Activated T-cell treated with anti-CD3 and anti-CD28 coated beads for 1 hour (primary cell): Measurements from ENCODE around the gene MCC.

Experiments used
- DNase-seq: peaks from one replicate; pipeline ENCODE4 v3.0.0-alpha.2; 2020; ENCODE audit warnings: low read depth

Gene MCC

DNA sequence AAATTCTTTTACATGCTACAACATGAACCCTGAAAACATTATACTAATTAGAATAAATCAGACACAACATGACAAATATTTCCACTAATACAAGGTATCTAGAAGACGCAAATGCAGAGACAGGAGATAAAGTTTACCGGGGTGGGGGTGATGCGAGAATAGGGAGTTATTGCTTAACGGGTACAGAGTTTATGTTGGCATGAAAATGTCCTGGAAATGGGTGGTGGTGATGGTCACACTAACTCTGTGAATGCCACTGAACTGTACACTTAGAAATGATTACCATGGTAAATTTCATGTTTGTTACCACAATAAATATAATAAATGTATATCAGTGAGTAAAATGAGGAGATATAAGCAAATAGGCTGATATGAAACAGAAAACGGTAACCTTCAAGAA is 378.9 kb downstream of the MCC start:
- DNase-seq = no peak

DNA sequence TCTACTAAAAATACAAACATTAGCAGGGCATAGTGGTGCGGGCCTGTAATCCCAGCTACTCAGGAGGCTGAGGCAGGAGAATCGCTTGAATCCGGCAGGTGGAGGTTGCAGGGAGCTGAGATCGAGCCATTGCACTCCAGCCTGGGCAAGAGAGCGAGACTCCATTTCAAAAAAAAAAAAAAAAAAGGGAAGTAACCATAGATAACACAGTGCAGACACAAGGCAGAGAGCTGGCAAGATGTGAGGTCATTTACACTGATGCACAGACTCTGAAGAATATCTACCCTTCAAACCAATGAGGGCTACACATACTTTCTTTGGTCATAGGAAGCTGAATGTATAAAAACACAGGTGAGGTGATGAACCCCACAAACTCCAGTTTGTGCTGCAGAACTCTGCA is 379.8 kb downstream of the MCC start:
- no peak for DNase-seq

DNA sequence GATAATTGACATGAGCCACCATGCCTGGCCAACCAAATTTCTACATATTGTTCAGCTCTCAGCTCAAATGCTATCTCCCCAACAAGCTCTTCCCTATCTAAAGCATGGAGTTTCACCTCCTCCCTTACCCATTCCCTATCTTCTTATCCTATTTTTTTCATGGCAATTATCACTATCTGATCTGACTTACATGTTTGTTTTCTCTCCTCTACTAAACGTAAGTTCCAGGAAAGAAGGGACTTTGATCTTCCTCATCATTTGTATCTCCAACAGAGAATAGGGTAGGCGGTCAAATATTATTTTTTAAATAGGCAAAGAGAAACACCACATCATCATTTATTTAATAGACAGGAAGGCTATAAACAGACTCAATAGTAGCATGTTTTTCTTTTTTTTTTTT is 381.4 kb downstream of the MCC start:
- no peak for DNase-seq

DNA sequence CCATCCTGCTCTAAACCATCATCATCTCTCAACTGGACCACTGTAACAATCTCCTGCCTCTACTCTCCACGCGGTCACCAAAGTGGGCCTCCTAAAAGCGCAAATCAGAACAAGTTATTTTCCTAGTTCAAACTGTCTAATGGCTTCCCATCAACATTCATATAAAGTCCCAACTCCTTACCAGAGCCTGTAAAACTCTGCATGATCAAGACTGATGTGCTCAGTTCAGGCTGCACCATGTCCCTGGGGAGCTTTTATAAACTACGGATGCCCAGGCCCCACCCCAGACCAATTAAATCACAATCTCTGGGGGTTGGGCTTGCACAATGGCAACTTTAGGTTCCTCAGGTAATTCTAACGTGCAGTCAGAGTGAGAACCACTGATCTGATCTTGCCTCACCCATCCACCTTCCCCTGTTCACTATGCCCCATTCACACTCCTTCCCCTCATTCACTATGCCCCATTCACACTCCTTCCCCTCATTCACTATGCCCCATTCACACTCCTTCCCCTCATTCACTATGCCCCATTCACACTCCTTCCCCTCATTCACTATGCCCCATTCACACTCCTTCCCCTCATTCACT is 382.5 kb downstream of the MCC start:
- DNase-seq = no peak

DNA sequence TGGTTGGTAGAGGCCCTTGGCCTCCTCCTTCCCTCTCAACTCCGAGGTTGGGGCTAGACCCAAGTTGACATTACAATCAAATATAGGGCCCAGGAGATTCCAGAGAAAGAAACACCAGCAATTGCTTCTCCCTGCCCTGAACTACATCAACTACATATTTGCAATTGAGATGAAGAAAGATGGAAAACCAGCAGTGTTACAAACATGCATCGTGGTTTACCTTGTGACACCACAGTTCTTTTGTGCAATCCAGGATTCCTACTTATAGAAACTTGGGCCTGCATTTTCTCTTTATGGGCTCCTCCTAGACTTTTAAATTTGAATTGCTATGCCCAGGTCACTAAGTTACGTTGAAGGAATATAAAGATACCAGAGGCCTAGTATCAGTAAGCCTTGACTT is 384.9 kb downstream of the MCC start:
- DNase-seq = no peak

DNA sequence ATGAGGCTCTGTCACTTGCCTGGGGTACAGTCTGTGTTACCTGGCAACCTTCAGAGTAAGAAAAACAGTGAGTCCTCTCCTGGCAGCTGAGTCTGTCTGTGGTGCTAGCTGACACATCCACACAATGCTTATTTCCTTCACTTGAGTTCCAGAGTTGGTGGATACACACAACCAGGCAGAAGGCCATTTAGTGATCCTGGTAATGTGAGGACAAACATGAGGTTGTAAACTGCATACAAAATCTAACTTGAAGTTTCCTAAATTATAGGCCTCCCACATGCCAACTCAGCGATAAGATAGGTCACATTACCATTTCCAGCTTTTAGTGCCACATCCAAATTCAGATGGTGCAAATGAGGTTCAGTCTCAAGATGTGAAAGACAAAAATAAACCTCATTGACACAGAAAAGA is 386.1 kb downstream of the MCC start:
- DNase-seq = no peak

DNA sequence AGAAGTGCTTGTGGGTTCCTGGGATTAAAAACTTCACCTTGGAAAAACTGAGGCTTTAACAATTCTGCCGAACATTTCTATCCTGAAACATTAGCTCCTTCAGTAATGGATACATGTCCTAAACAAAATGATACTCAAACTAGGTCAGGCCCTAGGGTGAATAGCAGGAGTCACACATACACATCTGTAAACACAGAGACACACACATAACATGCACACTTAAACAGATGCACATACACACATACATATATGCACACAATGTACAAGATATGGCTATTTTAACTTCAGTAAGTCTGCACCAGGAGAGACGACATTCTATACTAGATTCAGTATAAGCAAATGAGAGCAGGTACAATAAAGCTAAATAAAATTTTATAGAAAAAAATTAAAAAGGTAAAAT is 387.3 kb downstream of the MCC start:
- no peak for DNase-seq

DNA sequence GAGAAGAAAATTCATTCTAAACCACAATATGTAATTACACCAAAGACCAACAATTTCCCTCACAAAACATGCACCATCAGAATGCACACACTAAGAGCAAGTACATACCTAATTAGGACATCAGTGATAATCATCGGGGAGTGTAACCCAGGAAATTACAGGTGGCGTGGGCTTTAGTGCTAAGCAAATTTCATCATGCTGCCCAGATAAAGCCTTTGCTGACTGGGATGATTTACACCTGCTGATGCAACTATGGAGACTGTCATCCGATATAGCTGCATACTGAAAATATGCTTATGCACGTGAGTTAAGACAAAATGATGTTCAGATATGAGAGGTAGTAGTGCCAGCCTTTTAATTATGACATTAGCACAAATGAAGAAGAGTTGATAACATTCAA is 388.4 kb downstream of the MCC start:
- no peak for DNase-seq

DNA sequence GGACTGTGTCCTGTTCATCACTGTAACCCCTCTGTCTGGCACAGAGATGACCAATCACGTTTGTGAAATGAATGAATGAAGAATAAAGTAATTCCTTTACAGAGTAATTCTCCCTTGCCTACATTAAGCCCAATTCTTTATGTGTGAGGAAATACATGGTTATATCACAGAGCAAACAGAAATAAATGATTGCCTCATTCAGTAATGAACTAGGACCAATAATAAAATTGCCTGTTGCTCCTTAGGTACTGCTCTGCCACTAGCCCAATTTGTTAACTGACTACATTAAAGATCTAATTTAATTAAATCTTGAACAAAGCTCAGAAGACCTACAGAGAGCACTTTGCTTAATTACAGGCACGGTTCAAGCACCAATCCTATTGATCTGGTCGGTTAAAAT is 389.9 kb downstream of the MCC start:
- no peak for DNase-seq

DNA sequence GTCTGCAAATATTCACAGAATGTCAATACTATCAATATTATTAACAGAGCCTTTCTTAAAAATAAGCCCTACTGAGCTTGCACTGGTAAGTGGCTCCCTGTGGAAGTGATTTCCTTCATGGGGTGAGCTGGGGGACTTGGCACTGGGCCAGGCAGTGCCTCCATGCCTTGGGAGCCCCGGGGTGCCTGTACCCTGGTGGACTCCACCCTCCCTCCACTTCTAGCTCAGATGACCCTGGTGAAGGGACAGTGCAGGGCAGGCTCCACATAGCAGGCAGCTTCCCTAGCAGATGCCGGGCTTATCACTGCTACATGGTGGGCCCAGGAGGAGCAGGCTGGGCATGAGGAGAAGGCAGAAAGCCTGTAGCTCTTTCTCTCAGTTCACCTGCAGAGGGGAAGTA is 392.4 kb downstream of the MCC start:
- no peak for DNase-seq

DNA sequence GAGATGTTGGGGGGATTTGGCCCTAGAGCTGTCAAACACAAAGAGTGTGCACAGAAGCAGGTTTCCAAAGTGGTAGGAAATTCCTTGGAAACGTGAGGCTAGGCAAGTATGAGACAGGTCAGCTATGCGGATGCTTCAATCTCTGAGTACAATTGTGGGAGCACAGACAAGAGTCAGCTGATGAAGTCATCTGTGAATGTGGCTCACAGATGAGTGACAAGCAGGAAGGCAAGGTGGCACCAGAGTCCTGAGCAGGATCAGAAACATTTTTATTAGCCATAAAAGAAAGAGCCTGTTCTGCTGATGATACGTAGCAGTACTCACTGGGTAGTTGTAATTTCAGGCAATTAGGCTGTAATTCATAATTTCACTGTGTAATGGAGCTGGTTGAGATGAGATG is 394.7 kb downstream of the MCC start:
- DNase-seq = no peak

DNA sequence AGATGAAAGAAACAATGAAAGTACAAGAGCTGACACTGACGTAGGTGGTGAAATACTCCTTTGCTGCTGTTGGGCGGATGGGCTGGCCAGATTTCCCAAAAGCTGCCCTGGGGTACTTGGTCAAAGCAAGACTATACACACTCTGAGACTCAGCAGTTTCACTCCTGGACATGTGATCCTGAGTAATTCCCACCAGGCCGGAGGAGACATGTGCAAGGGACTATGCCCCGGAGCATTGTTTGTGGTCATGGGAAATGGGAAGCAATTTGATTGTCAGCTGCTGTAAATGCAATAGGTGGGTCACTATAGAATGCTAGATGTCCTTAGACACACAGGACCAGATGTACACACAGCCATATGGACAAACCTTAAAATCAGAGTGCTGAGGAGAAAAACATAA is 395.6 kb downstream of the MCC start:
- DNase-seq = no peak

DNA sequence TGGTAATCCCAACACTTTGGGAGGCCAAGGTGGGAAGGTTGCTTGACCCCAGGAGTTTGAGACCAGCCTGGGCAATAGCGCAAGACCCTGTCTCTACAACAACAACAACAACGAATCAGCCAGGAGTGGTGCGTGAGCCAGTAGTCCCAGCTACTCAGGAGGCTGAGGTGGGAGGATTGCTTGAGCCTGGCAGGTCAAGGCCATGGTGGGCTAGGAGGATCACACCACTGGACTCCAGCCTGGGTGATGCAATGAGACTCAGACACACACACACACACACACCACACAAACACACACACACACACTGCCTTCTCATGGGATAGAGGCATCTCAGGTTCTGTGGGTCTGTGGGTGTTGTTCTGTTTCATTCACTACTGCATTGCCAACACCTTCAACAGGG is 396.6 kb downstream of the MCC start:
- no peak for DNase-seq

DNA sequence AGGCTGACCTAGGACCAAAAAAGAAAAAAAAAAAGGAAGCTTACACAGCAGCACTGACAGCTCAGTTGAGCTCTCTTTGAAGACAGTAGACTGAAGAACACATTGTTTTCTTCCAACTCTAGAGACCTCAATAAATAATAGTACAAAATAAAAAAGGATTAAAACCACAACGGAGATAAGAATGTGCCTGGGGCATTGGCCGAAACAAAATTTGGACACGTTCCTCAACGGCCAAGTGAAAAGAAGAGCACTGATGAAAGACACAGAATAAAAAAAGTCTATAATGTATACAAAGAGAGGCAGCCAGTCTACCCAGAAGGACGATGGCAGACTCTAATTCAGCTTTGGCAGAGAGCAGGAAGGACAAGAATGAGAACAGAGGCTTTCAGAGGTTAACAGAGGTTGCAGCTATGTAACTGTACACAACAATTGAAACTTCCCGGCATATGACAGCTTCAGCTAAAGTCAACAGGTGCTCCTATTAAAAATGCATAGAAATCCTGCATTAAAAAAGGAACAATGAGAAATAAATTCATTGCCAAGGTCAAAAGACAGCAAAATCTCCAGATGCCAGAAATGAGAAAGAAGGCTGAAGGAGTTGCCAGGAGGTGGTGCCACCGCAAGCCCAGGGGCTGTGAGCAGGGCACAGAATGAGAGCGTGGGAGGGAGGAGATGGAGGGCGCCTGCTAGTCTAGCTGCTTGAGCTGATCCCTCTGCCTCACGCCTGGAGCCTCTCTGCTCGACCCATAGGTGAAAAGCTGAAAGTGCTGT is 397.7 kb downstream of the MCC start:
- DNase-seq = no peak

DNA sequence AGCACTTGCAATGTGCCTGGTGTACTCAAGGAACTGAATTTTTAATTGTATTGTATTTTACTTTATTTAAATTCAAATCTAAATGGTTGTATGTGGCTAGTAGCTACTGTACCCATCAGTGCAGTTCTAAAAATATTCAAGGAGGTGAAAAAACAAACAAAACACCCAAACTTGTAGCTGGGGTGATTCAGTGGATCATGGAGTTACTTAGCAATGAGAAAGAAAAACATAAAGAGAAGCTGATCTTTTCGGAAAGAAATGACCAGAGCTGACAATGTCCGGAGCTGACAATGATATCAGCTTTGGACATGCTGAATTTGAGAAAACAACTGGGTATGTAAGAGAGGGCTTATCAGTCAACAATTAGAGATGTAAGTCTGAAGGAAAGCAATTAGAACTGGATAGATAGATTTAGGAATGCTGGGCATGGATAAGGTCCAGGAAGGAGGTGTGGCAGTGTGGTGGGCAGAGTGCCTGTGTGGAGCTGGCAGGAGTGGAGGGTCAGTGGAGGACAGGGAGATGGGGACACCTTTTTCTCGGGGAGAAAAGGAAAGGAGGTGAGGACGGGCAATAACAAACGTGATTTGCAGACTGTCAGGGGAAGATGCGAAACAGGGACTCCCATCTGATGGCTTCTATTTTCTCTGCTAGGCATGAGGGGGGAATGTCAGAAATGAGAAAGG is 398.5 kb downstream of the MCC start:
- no peak for DNase-seq

DNA sequence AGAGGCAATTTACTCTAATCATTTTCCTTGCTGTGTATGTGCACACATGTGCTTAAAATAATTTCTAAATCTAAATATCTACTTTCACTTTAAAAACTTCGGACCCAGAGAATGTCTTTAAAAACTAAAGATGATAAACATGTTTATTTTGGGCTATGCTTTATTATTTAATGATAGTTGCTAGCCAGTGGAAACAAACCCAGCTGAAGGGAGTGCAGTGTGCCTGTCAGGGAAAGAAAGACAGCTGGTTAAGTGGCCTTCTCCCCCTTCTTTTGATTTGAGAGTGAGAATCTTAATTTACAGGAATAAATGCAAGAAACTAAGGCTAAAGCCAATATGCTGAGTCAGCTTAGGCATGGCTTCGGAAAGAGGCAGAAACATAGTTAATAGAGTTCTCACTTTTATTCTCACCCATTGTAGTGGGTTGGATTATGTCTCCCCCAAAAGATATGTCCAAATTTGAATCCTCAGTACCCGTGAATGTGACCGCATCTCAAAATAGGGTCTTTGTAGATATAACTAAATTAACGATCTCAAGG is 400.2 kb downstream of the MCC start:
- no peak for DNase-seq

DNA sequence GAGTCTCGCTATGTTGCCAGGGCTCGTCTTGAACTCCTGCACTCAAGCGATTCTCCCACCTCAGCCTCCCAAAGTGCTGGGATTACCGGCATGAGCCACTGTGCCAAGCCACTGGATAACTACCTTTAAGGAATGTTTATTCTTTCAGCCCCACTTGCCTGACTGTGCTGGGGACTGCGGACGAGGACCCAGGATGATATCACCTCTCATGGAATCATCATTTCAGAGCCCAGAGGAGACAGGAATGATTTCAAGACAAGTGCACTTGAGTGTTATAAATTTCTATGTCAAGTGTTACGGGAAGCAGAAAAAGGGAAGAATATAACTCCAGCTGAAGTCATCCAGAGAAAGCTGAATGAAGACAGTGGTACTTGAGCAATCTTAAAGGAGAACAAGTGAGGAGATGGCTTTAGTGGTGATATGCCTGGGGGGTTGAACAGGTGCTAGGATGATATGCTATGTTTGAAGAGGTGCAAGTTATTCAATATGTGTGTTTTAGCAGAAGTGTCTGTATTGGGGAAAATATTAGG is 402.3 kb downstream of the MCC start:
- DNase-seq = no peak

DNA sequence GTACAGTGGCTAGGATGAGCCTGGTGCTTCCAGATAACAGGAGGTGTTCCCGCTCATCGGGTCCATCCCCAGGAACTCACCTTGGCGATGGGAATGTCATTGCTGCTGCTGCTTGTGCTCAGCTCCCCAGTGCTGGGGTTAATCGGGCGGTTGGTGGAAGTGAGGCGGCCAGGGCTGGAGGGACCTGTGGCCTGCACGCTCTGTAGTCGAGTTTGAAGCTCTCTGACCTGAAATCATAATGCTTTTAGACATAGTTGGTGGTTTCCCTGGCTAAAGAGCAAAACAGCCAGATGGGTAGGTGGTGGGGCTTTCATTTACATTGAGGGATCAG is 403.2 kb downstream of the MCC start:
- DNase-seq = no peak

DNA sequence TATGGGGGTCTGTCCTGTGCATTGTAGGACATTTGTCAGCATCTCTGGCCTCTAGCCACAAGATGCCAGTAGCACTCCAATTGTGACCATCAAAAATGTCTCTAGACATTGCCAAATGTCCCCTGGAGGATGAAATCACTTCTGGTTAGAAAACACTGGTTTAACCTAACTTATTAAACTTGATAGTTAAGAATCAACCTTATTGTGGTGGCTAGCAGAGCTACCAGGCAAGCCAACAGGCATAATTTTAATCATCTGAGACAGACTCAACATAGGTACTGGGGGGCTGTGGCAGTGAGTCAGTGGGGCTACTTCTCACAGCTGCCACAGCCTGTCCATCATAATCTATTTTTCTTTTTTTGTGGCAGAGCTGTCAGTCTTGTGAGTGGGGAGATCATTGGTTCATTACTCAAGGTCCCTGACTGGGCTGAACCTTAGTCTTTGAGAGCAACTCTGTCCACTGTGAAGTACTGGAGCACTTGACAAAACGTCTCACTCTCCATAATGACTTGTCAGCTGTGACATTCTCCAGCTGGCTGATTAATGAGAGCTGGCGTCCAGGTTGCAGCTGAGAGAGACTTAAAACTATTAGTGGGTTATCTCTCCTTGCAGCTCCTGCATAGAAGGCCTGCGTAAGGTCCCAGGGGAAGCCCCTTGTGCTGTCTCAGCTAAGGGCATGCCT is 403.7 kb downstream of the MCC start:
- no peak for DNase-seq

DNA sequence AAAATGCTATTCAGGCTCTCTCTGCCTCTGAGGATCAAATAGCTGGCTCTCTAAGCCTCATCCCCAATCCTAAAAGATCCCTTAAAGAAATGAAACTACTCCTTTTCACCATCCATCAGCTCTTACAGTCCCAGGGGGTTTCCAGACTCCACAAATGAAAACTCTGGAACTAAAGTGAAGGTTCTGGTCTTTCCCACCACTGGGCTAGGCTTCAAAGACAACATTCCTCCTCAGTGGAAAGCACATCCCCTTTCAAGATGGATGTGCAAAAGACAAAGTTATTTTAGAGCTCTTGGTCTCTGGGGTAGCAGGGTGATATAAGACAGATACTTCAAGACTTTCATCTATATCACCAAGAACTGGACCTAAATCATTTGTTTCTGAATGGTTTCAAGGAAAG is 404.8 kb downstream of the MCC start:
- no peak for DNase-seq

DNA sequence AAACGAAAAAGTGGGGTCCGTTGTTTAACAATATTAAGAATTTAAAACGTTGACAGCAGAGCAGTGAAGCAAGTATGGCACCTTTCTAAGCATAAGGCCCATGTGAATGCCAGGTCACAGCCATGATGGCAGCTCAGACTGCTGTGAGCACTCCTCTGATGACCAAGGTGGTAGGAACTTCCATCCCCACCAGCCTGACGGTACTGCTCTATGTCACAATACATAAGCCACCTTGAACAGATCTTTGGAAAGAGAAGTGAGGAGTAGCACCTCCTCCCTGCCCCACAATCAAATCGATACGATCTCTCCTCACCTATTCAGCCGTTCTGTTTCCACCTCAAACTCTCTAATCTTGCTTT is 405.7 kb downstream of the MCC start:
- DNase-seq = no peak

DNA sequence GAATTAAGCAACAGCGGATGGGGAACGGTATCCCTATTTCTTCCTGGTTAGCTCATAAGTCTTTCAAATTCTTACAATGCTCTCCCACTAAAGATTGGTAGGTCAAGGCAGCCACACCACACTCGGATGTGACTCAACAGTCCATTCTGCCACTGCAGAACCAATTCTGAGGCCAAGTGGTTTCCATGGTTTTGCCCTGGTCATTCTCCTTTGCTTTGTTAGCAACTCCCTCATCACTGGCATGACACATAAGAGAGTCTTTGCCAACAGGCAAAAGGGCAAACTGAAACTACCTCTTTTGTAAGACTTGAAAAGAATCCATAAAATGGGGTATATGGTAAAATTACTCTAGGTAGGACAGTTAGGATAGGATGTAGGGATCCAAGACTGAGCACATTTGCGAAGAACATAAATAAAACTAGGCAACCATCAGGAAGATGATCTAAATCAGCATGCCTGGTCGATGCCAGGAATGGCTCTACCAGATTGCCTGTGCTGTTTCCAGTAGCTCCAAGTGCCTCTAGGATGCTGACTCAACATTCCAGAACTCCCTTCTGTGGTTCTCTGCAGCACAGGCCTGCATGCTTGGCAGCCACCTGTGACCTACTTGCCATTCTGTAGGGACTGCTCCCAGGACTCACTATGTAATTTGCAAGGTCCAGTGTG is 406.2 kb downstream of the MCC start:
- DNase-seq = no peak
